ENCODE results near the gene DMBX1. TPM values are rescaled to one million over a fixed set of nuclear protein-coding genes. Genes with fewer than 3 reads are reported as not detected.

The DMBX1 gene
- total RNA-seq, 1 experiment from 2014 or later, result not detected

DNA sequence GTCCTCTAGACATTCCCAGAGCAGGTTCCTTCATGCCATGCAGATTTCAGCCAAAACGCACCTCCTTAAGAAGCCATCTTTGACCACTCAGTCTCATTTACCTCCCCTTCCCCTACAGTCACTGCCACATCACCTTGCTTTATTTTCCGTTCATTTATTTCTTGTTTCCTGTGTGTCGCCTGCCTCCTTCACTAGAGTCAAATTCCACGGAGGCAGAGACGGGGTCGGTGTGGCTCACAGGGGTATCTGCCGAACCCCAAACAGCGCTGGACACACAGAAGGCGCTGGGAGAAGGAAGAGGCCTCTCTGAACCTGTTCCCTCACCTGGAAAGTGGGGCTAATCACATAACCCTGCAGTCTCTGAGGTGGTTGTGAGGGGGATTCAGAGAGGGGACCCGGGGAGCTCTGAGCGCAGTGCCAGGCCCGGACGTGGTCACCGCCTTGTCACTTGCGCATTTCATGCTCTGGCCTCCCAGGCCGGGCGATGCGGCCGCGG, 23.6 kb upstream of the DMBX1 start:
- peak overlapping the region; percentile 41; the same call in 1 of the 2 replicates for H3K4me3 ChIP-seq
- H3K27ac ChIP-seq, result no peak overlapping the region
- peaks cover 13% of the 10 kb centered on the region for H3K27me3 ChIP-seq (replicated peaks)
- no peaks in the 10 kb centered on the region for H3K9me3 ChIP-seq (replicated peaks)
- H3K4me1 ChIP-seq (replicated peaks), result peaks cover 17% of the 10 kb centered on the region
- no peak for DNase-seq (ENCODE audit: low read depth in 1 of 2, low spot score in 2 of 2)
- no peaks in the 10 kb centered on the region for H3K36me3 ChIP-seq

DNA sequence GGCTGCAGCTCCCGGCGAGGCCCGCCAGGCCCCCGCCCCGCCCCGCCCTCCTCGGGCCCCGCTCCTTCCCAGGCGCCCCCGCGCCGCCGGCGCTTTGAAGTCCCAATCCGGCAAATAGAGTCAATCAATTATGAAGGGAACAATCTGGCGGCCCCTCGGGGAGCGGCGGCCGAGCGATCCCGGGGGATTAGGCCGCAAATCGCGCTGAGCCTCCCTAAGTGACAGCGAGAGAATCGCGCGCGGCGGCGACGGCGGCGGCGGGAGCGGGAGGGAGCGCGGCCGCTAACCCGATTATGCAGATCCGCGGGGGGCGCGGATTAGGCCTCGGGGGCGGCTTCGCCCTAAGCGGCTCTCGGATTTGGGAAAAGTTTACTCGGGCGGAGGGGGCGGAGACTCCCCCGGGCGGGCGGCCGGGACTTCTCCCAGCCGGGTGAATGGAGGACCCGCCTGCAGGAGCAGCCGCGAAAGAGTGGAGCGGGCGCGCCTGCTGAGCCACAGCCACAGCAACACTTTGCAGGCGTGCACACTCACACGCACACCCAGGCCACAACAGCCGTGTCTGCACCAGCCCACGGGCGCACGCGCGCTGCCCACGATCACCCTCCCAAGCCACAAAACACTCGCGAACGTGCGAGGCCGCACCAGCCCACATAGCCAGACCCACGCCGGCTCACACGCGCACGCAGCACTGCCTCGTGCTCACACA, 23.0 kb upstream of the DMBX1 start:
- H3K27ac ChIP-seq, result no peak overlapping the region
- DNase-seq (ENCODE audit: low read depth in 1 of 2, low spot score in 2 of 2), result peak in 1 of 2 experiments; percentile 16
- peak overlapping the region; percentile 41 for H3K4me3 ChIP-seq
- no peaks in the 10 kb centered on the region for H3K36me3 ChIP-seq
- peaks cover 15% of the 10 kb centered on the region for H3K4me1 ChIP-seq (replicated peaks)
- no peaks in the 10 kb centered on the region for H3K9me3 ChIP-seq (replicated peaks)
- peaks cover 16% of the 10 kb centered on the region for H3K27me3 ChIP-seq (replicated peaks)

GRCh38 chr1:46467183-46467504, 22.5 kb upstream of the DMBX1 start:
- peaks cover 16% of the 10 kb centered on the region for H3K27me3 ChIP-seq (replicated peaks)
- H3K9me3 ChIP-seq (replicated peaks), result no peaks in the 10 kb centered on the region
- H3K36me3 ChIP-seq, result no peaks in the 10 kb centered on the region
- H3K27ac ChIP-seq, result no peak overlapping the region
- no peak for DNase-seq (ENCODE audit: low read depth in 1 of 2, low spot score in 2 of 2)
- peak overlapping the region; percentile 41; the same call in 1 of the 2 replicates for H3K4me3 ChIP-seq
- peaks cover 10% of the 10 kb centered on the region for H3K4me1 ChIP-seq (replicated peaks)

GRCh38 chr1:46469881-46470280, 19.8 kb upstream of the DMBX1 start:
- Histone ChIP-seq H3K27ac (no peak overlapping the region), H3K4me3 (no peak overlapping the region), H3K27me3 (replicated peaks) (peaks cover 16% of the 10 kb centered on the region), H3K9me3 (replicated peaks) (no peaks in the 10 kb centered on the region), H3K36me3 (no peaks in the 10 kb centered on the region), H3K4me1 (replicated peaks) (peaks cover 6% of the 10 kb centered on the region)
- no peak for DNase-seq (ENCODE audit: low read depth in 1 of 2, low spot score in 2 of 2)

DNA sequence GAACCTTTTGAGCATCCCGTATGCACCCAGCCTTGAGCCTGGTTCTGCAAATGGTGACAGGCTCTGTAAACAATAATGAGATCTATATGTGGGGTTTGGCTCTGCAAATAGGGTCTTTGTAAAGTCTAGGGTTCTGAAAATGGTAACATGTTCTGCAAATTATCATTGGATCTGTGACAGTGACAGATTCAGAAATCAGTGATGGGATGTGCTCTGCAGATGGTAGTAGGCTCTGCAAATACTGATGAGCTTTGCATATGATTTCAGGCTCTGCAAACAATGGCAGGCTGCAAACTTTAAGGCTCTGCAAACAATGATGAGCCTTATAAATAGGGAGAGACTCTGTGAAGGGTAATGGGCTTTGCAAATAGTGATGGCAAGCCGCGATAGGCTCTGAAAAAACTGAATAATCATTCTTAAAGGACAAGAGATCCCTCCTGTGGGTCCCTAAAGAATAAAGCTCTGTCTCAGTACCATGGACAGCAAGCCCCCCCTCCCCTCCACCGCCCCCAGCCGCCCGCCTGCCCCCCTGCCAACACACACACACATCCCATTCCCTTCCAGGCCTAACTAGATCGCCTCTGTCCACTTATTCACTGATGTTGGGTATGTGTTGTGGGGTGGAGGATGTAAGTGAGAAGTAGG, 17.7 kb upstream of the DMBX1 start:
- Histone ChIP-seq H3K4me1 (replicated peaks) (peaks cover under 1% of the 10 kb centered on the region), H3K9me3 (replicated peaks) (no peaks in the 10 kb centered on the region), H3K36me3 (no peaks in the 10 kb centered on the region), H3K4me3 (no peak overlapping the region), H3K27ac (no peak overlapping the region), H3K27me3 (replicated peaks) (peaks cover 9% of the 10 kb centered on the region)
- no peak for DNase-seq (ENCODE audit: low read depth in 1 of 2, low spot score in 2 of 2)

GRCh38 chr1:46472498-46473181, 17.0 kb upstream of the DMBX1 start:
- no peaks in the 10 kb centered on the region; the same call in 1 of the 2 replicates for H3K4me1 ChIP-seq (replicated peaks)
- no peaks in the 10 kb centered on the region for H3K9me3 ChIP-seq (replicated peaks)
- no peak for DNase-seq (ENCODE audit: low read depth in 1 of 2, low spot score in 2 of 2)
- H3K36me3 ChIP-seq, result no peaks in the 10 kb centered on the region
- H3K4me3 ChIP-seq, result no peak overlapping the region
- H3K27ac ChIP-seq, result no peak overlapping the region
- H3K27me3 ChIP-seq (replicated peaks), result 0 out of 2 replicates have a peak, but pooled peaks cover 3% of the 10 kb centered on the region

DNA sequence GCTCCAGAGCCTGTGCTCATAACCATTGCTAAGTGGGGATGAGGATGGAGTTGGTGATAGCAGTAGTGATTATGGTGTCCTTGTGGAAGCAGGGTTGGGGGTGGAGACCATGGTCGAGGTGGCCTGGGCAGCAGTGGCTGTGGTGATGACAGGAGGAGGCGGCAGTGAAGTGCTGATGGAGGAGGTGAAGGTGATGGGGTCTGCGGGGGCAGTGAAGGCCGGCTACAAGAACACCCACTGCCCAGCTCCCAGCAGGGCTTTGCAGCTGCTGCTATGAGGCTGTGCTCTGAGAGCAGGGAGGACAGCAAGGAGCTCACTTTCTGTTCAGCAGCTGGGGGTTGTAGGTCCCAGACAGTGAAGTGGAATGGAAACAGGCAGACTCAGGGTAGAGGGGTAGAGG, 15.6 kb upstream of the DMBX1 start:
- Histone ChIP-seq H3K4me3 (no peak overlapping the region), H3K4me1 (replicated peaks) (no peaks in the 10 kb centered on the region; the same call in 1 of the 2 replicates), H3K9me3 (replicated peaks) (no peaks in the 10 kb centered on the region), H3K36me3 (no peaks in the 10 kb centered on the region), H3K27me3 (replicated peaks) (0 out of 2 replicates have a peak, but pooled peaks cover 3% of the 10 kb centered on the region), H3K27ac (no peak overlapping the region)
- no peak for DNase-seq (ENCODE audit: low read depth in 1 of 2, low spot score in 2 of 2)

GRCh38 chr1:46474570-46474969, 15.1 kb upstream of the DMBX1 start:
- no peaks in the 10 kb centered on the region for H3K9me3 ChIP-seq (replicated peaks)
- H3K27me3 ChIP-seq (replicated peaks), result 0 out of 2 replicates have a peak, but pooled peaks cover 3% of the 10 kb centered on the region
- no peaks in the 10 kb centered on the region for H3K36me3 ChIP-seq
- H3K4me1 ChIP-seq (replicated peaks), result no peaks in the 10 kb centered on the region
- no peak overlapping the region for H3K4me3 ChIP-seq
- DNase-seq (ENCODE audit: low read depth in 1 of 2, low spot score in 2 of 2), result no peak
- no peak overlapping the region for H3K27ac ChIP-seq

DNA sequence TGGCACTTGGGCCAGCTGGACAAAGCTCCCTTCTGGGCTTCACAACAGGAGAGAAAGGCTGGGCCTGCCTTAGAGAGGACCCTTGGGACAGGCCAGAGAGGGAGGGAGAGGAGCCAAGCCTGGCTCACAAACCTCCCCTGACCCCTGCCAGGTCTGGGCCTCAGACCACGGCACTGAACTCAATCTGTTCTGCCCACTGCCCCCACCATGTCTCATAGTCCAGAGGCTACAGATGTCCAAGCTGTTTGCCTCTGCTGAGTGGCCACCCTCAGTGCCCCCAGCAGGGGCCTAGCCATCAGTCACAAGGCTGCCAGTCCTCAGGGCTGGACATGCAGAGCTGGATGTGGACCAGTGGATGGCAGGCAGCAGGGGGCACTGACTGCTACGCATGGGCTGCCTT, 13.0 kb upstream of the DMBX1 start:
- H3K36me3 ChIP-seq, result no peaks in the 10 kb centered on the region
- no peak for DNase-seq (ENCODE audit: low read depth in 1 of 2, low spot score in 2 of 2)
- H3K4me1 ChIP-seq (replicated peaks), result no peaks in the 10 kb centered on the region
- H3K27ac ChIP-seq, result no peak overlapping the region
- H3K9me3 ChIP-seq (replicated peaks), result no peaks in the 10 kb centered on the region
- H3K4me3 ChIP-seq, result no peak overlapping the region
- H3K27me3 ChIP-seq (replicated peaks), result peaks cover 4% of the 10 kb centered on the region

DNA sequence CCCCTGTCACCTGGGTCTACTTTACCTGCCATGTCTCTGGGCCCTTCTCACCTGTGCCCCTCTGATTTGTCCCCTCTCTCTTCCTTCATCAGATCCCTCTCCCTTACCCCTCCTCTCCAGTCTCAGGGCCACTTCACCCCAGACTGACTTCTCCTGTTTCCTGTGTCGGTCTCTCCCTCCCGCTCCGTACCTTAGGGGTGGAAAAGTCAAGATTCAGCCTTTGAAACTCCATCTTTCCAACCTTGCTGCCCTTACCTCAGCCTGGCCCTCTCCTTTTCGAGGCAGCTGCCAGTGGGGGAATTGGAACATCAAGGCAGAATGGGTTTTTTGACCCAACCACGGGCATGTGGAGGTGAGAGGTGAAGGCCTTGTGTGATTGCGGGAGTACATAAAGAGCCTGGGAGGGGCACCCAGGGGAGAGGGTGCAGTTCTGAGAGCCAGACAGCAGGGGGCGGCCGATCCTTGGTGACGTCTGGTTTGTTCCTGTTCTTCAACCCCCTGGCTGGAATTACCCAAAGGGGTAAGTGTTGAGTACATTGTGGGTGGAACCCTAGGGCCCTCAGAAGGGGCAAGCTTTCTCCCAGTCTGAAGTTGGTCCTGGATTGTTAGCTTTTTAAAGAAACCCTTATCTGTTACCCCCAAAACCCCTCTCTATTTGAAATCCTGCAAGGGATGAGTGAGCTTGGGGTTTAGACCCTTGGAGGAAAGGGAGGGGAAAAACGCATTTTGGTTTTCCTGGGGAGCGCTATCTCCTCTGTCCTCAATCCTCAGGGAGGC, 12.3 kb upstream of the DMBX1 start:
- DNase-seq (ENCODE audit: low read depth in 1 of 2, low spot score in 2 of 2), result peak; percentile 69 to 72
- Histone ChIP-seq H3K36me3 (no peaks in the 10 kb centered on the region), H3K27ac (no peak overlapping the region), H3K4me1 (replicated peaks) (no peaks in the 10 kb centered on the region), H3K27me3 (replicated peaks) (peaks cover 9% of the 10 kb centered on the region), H3K4me3 (no peak overlapping the region), H3K9me3 (replicated peaks) (no peaks in the 10 kb centered on the region)

GRCh38 chr1:46478721-46479485, 10.7 kb upstream of the DMBX1 start:
- no peak for DNase-seq (ENCODE audit: low read depth in 1 of 2, low spot score in 2 of 2)
- H3K27ac ChIP-seq, result no peak overlapping the region
- H3K27me3 ChIP-seq (replicated peaks), result peaks cover 12% of the 10 kb centered on the region
- no peak overlapping the region for H3K4me3 ChIP-seq
- no peaks in the 10 kb centered on the region for H3K9me3 ChIP-seq (replicated peaks)
- no peaks in the 10 kb centered on the region for H3K36me3 ChIP-seq
- no peaks in the 10 kb centered on the region for H3K4me1 ChIP-seq (replicated peaks)

- no peak for DNase-seq (ENCODE audit: low read depth in 1 of 2, low spot score in 2 of 2)
- H3K9me3 ChIP-seq (replicated peaks), result no peaks in the 10 kb centered on the region
- no peaks in the 10 kb centered on the region for H3K4me1 ChIP-seq (replicated peaks)
- no peaks in the 10 kb centered on the region for H3K36me3 ChIP-seq
- H3K27ac ChIP-seq, result no peak overlapping the region
- H3K27me3 ChIP-seq (replicated peaks), result peaks cover 22% of the 10 kb centered on the region
- no peak overlapping the region for H3K4me3 ChIP-seq
These were observed 9.8 kb upstream of the DMBX1 start for GRCh38 chr1:46479744-46480350.

All from SJSA1 (cell line).